BLaER1 treated with 17β-estradiol and CSF1 and Interleukin-3, amounts not matched to agents 10 nM and 100 nM (cell line): Measurements from ENCODE around the gene NEK6.

Source experiments
- H3K27ac ChIP-seq, 11 experiments: shearing (Covaris generic); formaldehyde crosslinking; 2 replicates each; pipeline ENCODE4 v1.8.1; 2022
- H3K27me3 ChIP-seq, 11 experiments: shearing (Covaris generic); formaldehyde crosslinking; 2 replicates each; pipeline ENCODE4 v1.8.1; 2022
- H3K36me3 ChIP-seq, 11 experiments: shearing (Covaris generic); formaldehyde crosslinking; 2 replicates each; pipeline ENCODE4 v1.8.1; 2022
- H3K4me1 ChIP-seq, 10 experiments: shearing (Covaris generic); formaldehyde crosslinking; 2 replicates each; pipeline ENCODE4 v1.8.1; 2022
- H3K4me2 ChIP-seq, 11 experiments: shearing (Covaris generic); formaldehyde crosslinking; 2 replicates each; pipeline ENCODE4 v1.8.1; 2022
- H3K4me3 ChIP-seq, 10 experiments: shearing (Covaris generic); formaldehyde crosslinking; 2 replicates each; pipeline ENCODE4 v1.8.1; 2022
- H3K9ac ChIP-seq, 11 experiments: shearing (Covaris generic); formaldehyde crosslinking; 2 replicates each; pipeline ENCODE4 v1.8.1; 2022
- H3K9me3 ChIP-seq, 11 experiments: shearing (Covaris generic); formaldehyde crosslinking; replicated peaks in 1 of 11; 2 replicates each; pipeline ENCODE4 v1.8.1; 2022
- H4K20me1 ChIP-seq, 11 experiments: shearing (Covaris generic); formaldehyde crosslinking; 2 replicates each; pipeline ENCODE4 v1.8.1; 2022
- Cebpa-rat ChIP-seq, 11 experiments: shearing (Covaris generic); IDR thresholded peaks; 2 replicates each; pipeline ENCODE4 v1.8.1; 2022

The NEK6 gene

DNA sequence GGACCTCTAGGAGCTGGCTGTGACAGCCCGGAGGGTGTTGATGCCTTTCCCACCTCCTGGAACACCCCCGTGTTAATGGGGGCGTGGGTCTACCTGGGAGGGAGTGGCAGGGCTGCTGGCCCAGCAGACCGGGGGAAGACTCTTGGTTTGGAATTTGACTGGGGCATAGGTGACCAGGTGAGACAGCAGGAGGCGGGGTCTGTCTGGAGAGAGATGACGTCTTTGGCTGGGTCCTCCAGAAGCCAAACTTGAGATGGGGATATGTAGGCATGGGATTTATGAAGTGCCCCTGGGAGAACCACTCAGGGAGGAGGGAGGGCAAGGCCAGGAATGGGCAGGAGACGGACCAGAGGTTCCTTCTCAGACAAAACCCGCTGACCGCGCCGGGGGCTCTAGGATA, 42.6 kb downstream of the NEK6 start:
- Histone ChIP-seq H3K4me1 (peaks cover 49 to 89% (median 72%) of the 10 kb centered on the region in 10 experiments), H3K36me3 (peaks cover 32 to 49% (median 39%) of the 10 kb centered on the region in 11 experiments), H3K4me3 (no peak overlapping the region), H3K4me2 (peak overlapping the region; percentile 50 to 98 (median 89)), H3K9me3 (no peaks in the 10 kb centered on the region), H3K27me3 (peaks cover 0 to 3% (median 0%) of the 10 kb centered on the region in 11 experiments; a peak in 1 of 22 replicates), H4K20me1 (peaks cover 88 to 100% (median 97%) of the 10 kb centered on the region in 11 experiments), H3K27ac (no peak overlapping the region; a peak in 1 of 22 replicates), H3K9ac (peak overlapping the region in 2 of 11 experiments; percentile 39 to 50; a peak in 3 of 22 replicates)
- no peak for TF ChIP-seq Cebpa-rat (IDR thresholded peaks at IDR 0.05)

DNA sequence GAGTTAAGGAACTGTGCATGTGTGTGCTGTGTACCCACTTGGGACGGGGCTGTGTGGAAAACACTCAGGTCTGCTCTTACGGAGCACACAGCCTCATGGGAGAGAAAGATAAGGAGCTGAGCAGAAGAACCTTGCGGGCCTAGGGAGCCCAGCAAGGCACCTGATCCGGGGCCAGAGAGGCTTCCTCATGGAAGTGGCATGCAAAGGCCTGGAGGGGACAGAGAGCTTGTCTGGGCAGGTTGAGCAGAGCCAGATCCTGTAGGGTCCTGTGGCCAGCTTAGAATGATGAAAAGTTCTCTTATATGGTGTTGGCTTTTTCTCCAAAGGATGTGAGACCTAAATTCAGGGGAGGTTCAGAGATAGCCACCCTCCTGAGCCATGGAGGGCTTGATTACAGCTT, 45.2 kb downstream of the NEK6 start:
- Histone ChIP-seq H3K9ac (no peak overlapping the region), H3K27me3 (no peaks in the 10 kb centered on the region), H3K4me2 (no peak overlapping the region), H3K27ac (no peak overlapping the region), H3K36me3 (peaks cover 38 to 56% (median 49%) of the 10 kb centered on the region in 11 experiments), H3K4me3 (no peak overlapping the region), H4K20me1 (peaks cover 73 to 99% (median 94%) of the 10 kb centered on the region in 11 experiments), H3K4me1 (peaks cover 48 to 85% (median 70%) of the 10 kb centered on the region in 10 experiments), H3K9me3 (no peaks in the 10 kb centered on the region)
- TF ChIP-seq Cebpa-rat (IDR thresholded peaks at IDR 0.05), result no peak

DNA sequence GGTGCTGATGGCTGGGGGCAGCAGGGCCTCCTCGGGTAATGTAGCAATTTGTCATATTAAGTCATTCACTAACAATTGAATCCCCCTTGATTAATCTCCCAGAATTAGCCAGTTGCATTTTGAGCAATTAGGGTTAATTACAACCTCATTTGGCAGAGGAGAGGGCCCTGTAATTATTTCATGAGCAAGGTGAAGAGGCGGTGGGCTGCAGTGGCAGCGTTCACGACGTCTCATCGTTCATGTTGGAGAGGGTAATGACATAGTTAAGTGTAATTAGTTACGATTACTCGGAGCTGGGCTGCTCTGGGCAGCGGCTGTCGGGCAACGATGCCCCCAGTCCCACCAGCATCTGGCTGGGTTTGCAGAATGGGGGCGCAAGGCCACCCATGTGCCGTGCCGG, 46.0 kb downstream of the NEK6 start:
- H3K9ac ChIP-seq, result no peak overlapping the region
- no peaks in the 10 kb centered on the region for H3K9me3 ChIP-seq
- H3K4me2 ChIP-seq, result peak overlapping the region in 2 of 11 experiments; percentile 7 to 8; a peak in 1 of 22 replicates
- TF ChIP-seq Cebpa-rat (IDR thresholded peaks at IDR 0.05), result no peak
- H3K27ac ChIP-seq, result no peak overlapping the region
- peaks cover 45 to 65% (median 53%) of the 10 kb centered on the region in 11 experiments for H3K36me3 ChIP-seq
- H3K4me3 ChIP-seq, result no peak overlapping the region
- H3K4me1 ChIP-seq, result peaks cover 40 to 77% (median 61%) of the 10 kb centered on the region in 10 experiments
- peaks cover 71 to 99% (median 92%) of the 10 kb centered on the region in 11 experiments for H4K20me1 ChIP-seq
- H3K27me3 ChIP-seq, result no peaks in the 10 kb centered on the region

DNA sequence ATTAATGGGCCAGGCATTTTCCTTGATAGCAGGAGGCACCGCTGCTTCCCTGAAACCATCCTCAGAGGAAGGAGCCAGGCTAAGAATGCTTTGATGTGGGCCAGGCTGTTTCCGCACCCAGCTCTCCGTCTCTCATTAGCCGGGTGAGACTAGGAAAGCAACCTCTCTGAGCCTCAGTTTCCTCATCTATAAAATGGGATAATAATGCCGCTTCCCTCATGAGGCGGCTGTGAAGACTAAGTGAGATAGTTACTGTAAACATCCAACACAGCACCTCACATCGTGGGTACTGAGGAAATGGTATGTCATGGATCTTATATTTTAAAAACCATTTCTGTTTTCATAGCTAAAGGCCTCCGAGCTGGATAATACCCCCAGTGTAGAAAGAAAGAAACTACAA, 46.5 kb downstream of the NEK6 start:
- Histone ChIP-seq H3K9me3 (no peaks in the 10 kb centered on the region), H3K4me1 (peaks cover 35 to 71% (median 56%) of the 10 kb centered on the region in 10 experiments), H3K4me3 (no peak overlapping the region), H3K9ac (no peak overlapping the region), H3K4me2 (peak overlapping the region in 2 of 11 experiments; percentile 7 to 8; a peak in 2 of 22 replicates), H4K20me1 (peaks cover 71 to 99% (median 92%) of the 10 kb centered on the region in 11 experiments), H3K27me3 (no peaks in the 10 kb centered on the region), H3K27ac (no peak overlapping the region), H3K36me3 (peaks cover 50 to 70% (median 58%) of the 10 kb centered on the region in 11 experiments)
- TF ChIP-seq Cebpa-rat (IDR thresholded peaks at IDR 0.05), result no peak

DNA sequence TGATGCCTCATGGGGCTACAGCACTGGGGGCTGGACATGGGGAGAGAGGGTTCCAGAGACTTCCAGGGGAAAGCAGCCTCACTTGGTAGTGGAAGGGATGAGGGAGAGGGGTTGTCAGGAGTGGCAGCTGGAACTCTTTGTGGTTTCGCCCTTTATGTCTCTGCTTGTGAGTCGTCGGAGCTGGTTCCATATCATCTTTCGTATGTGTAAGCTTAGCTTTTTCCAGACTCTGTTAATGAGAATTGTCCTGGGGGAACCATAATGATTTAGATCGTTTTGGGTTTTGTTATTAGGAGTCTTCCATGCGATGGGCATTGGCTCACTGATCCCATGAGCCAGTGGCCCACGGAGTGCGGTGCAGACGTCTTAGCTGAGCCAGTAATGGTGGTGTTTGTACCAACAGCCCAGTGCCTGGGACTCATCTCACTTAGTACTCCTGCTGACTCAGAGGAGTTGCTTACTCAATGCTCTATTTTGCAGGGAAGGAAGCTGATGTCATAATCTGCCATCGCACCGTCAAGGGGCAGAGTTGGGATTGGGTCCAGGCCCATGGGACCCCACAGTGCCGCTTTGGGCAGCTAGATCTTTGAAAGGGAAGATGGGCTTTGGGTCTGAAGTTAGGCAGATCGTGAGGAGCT, 48.5 kb downstream of the NEK6 start:
- Histone ChIP-seq H4K20me1 (peaks cover 58 to 99% (median 92%) of the 10 kb centered on the region in 11 experiments), H3K9ac (peak overlapping the region in 1 of 11 experiments; percentile 3; a peak in 2 of 22 replicates), H3K9me3 (no peaks in the 10 kb centered on the region), H3K4me2 (peak overlapping the region; percentile 5 to 83 (median 64); a peak in 21 of 22 replicates), H3K27ac (peak overlapping the region in 7 of 11 experiments; percentile 1 to 50 (median 34); a peak in 11 of 22 replicates), H3K4me3 (no peak overlapping the region), H3K36me3 (peaks cover 55 to 87% (median 73%) of the 10 kb centered on the region in 11 experiments), H3K4me1 (peaks cover 21 to 52% (median 37%) of the 10 kb centered on the region in 10 experiments), H3K27me3 (no peaks in the 10 kb centered on the region)
- no peak for TF ChIP-seq Cebpa-rat (IDR thresholded peaks at IDR 0.05)

DNA sequence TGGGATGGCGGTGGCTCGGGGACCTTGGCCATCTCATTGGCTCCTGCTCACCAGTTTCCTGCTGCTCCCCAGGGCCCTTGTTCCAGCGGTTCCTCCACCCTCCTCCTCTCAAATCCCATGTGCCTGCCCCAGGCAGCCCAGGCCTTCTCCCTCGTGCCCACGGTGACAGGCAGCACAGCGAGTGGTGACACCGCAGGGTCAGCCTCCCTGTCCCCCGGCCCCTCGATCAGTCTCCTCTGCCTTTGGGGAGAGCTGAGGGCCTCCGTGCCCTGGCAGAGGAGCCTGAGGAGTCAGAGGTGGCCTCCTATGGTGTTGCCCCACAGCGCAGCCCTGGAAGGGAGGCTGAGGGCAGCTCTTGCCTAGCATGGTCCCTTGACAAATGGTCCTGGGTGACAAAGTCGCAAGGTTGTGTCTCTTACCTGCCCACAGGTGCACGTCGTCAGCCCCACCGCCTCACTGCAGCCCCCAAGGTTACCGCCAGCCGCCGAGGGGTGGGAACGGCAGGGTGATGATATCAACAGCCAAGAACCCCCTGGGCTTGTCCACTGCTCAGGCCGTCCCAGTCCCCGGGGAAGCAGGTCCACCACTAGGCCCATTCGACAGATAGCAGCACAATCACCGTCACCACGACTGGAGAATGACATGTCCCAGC, 49.8 kb downstream of the NEK6 start:
- H3K27me3 ChIP-seq, result no peaks in the 10 kb centered on the region
- peak overlapping the region in 6 of 11 experiments; percentile 13 to 66 (median 48); a peak in 10 of 22 replicates for H3K27ac ChIP-seq
- H3K9ac ChIP-seq, result no peak overlapping the region; a peak in 2 of 22 replicates
- no peak overlapping the region for H3K4me3 ChIP-seq
- no peaks in the 10 kb centered on the region for H3K9me3 ChIP-seq
- TF ChIP-seq Cebpa-rat (IDR thresholded peaks at IDR 0.05), result no peak
- H3K36me3 ChIP-seq, result peaks cover 45 to 87% (median 70%) of the 10 kb centered on the region in 11 experiments
- peaks cover 21 to 43% (median 34%) of the 10 kb centered on the region in 10 experiments for H3K4me1 ChIP-seq
- peak overlapping the region in 6 of 11 experiments; percentile 4 to 71 (median 12); a peak in 3 of 22 replicates for H3K4me2 ChIP-seq
- peaks cover 53 to 99% (median 90%) of the 10 kb centered on the region in 11 experiments; a peak in 21 of 22 replicates for H4K20me1 ChIP-seq

DNA sequence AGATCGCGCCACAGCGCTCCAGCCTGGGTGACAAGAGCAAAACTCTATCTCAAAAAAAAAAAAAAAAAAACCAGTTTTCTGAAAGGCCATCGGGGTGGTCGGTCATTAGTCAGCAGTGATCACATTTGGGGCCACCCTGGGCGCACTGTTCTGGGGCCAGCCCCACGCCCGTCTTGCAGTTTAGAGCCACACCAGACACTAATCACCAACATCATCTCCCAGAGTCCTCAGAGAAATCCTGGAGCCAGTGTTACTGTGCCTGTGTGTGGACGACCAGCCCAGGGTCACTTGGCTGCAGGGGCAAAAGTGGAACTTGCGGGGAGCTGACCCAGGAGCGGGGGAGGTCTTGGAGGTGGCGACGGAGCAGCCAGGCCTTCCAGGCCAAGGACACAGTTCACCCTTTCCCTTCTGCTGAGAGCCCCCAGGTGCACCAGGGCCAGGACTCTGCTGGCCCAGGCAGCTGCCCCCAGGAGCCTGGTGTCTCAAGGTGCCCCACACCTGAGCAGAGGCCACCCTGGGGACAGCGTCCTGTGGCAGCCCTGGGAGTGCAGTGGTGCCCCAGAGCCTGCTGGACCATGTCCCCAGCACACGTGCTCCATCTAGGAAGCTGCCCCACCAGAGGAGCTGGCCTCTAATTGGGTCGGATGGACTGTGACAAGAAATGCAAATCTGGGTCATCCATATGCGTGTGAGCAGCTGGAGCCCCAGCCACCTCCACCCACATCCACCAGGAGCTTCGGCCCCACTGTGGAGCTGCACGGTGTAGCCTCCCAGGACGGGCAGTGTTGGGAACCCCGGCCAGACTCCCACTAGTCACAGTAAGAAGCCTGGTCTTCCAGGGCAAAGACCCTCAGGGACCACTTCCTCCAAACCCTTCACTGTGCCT, 51.1 kb downstream of the NEK6 start:
- no peaks in the 10 kb centered on the region for H3K9me3 ChIP-seq
- TF ChIP-seq Cebpa-rat (IDR thresholded peaks at IDR 0.05), result no peak
- no peak overlapping the region for H3K9ac ChIP-seq
- peaks cover 21 to 35% (median 29%) of the 10 kb centered on the region in 10 experiments; a peak in 19 of 20 replicates for H3K4me1 ChIP-seq
- H3K4me3 ChIP-seq, result no peak overlapping the region
- H3K27me3 ChIP-seq, result no peaks in the 10 kb centered on the region
- no peak overlapping the region for H3K4me2 ChIP-seq
- H3K27ac ChIP-seq, result no peak overlapping the region
- H3K36me3 ChIP-seq, result peaks cover 45 to 87% (median 70%) of the 10 kb centered on the region in 11 experiments
- peaks cover 41 to 93% (median 84%) of the 10 kb centered on the region in 11 experiments; a peak in 20 of 22 replicates for H4K20me1 ChIP-seq

DNA sequence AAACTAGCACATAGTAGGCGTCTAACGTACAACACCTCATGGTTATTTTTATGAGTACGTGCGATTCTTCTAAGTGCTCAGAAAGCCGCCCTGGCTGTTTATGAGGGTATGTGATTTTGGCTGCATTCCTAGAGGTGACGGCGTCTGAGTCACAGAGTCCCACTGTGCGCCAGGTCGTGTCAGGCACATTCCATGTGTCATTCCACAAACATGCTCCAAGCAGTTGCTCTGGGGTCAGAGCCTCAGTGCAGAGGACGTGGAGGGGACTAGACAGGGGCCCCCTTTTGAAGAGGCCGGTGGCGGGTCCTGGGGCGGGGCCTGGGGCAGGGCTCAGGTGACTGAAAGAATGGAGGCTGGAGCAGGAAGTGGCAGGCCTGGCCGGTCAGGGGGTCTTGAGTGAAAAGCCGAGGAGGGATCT, 51.9 kb downstream of the NEK6 start:
- Histone ChIP-seq H3K4me3 (no peak overlapping the region), H3K9me3 (no peaks in the 10 kb centered on the region), H4K20me1 (peaks cover 35 to 86% (median 78%) of the 10 kb centered on the region in 11 experiments; a peak in 20 of 22 replicates), H3K9ac (no peak overlapping the region), H3K36me3 (peaks cover 45 to 90% (median 70%) of the 10 kb centered on the region in 11 experiments), H3K4me2 (no peak overlapping the region), H3K27ac (no peak overlapping the region), H3K27me3 (no peaks in the 10 kb centered on the region), H3K4me1 (peaks cover 20 to 28% (median 26%) of the 10 kb centered on the region in 10 experiments; a peak in 19 of 20 replicates)
- TF ChIP-seq Cebpa-rat (IDR thresholded peaks at IDR 0.05), result no peak
